PC-9 (cell line): ENCODE measurements around the gene TTC4. TPM values are rescaled to one million over a fixed set of nuclear protein-coding genes. Genes with fewer than 3 reads are reported as not detected.

Experiments used
- Bru-seq: library from RNA; stranded (reverse); fragments of 400-500 nt; gene quantifications from one replicate; lab custom pipeline; 2021; lab: Mats Ljungman, UMichigan
- BruChase-seq, 2 experiments: library from RNA; stranded (reverse); fragments of 400-500 nt; gene quantifications; one replicate each; lab custom pipeline; 2021; lab: Mats Ljungman, UMichigan
- BruUV-seq: library from RNA; stranded (reverse); fragments of 400-500 nt; replicated peaks from 2 replicates; lab custom pipeline; 2021; lab: Mats Ljungman, UMichigan
- CTCF ChIA-PET: fragments of 300-600 bp; sonication (Branson Sonifier 250); formaldehyde crosslinking; loops from one replicate; lab custom pipeline; 2022; ENCODE audit warnings: antibody characterized with exemption; lab: Charles Lee
- POLR2A ChIA-PET: fragments of 300-600 bp; sonication (Branson Sonifier 250); formaldehyde crosslinking; loops from one replicate; lab custom pipeline; 2022; ENCODE audit warnings: antibody characterized with exemption; ENCODE audit not compliant: unreplicated experiment; lab: Charles Lee
- DNase-seq, 2 experiments: peaks; one replicate each; pipeline versions ENCODE4 v3.0.0 to v3.0.0-alpha.2; 2015 to 2022; ENCODE audit warnings: mixed read lengths in 1 of 2
- H2AFZ ChIP-seq: fragments of 200-600 bp; sonication (generic); 2 replicates; pipeline ENCODE4 v1.8.1; 2017; ENCODE audit warnings: antibody characterized with exemption
- H3F3A ChIP-seq: fragments of 200-600 bp; sonication (generic); 2 replicates; pipeline ENCODE4 v1.8.1; 2017; ENCODE audit warnings: antibody characterized with exemption, mild to moderate bottlenecking, low read depth; ENCODE audit not compliant: insufficient read depth
- H3K27ac ChIP-seq: fragments of 200-600 bp; sonication (generic); 2 replicates; pipeline ENCODE4 v1.6.1; 2016; ENCODE audit warnings: mixed run types
- H3K27me3 ChIP-seq: fragments of 200-600 bp; sonication (generic); 2 replicates; pipeline ENCODE4 v1.6.1; 2016; ENCODE audit warnings: low read depth, mixed run types; ENCODE audit not compliant: insufficient read depth
- H3K36me3 ChIP-seq: fragments of 200-600 bp; sonication (generic); 2 replicates; pipeline ENCODE4 v1.6.1; 2016; ENCODE audit warnings: low read depth, mixed run types
- H3K4me1 ChIP-seq: fragments of 200-600 bp; sonication (generic); replicated peaks from 2 replicates; pipeline ENCODE4 v1.6.1; 2016; ENCODE audit warnings: mixed run types; ENCODE audit not compliant: insufficient read depth
- H3K4me2 ChIP-seq: fragments of 200-600 bp; sonication (generic); 2 replicates; pipeline ENCODE4 v1.6.1; 2017; ENCODE audit warnings: mixed run types
- H3K4me3 ChIP-seq: fragments of 200-600 bp; sonication (generic); 2 replicates; pipeline ENCODE4 v1.6.1; 2016; ENCODE audit warnings: mixed run types
- H3K79me2 ChIP-seq: fragments of 200-600 bp; sonication (generic); 2 replicates; pipeline ENCODE4 v1.6.1; 2017; ENCODE audit warnings: low read depth, mixed run types
- H3K9me2 ChIP-seq: fragments of 200-600 bp; sonication (generic); 2 replicates; pipeline ENCODE4 v1.8.1; 2017; ENCODE audit warnings: mild to moderate bottlenecking; ENCODE audit not compliant: insufficient read depth
- H3K9me3 ChIP-seq: fragments of 200-600 bp; sonication (generic); 2 replicates; pipeline ENCODE4 v1.8.1; 2016; ENCODE audit warnings: low read depth; ENCODE audit not compliant: insufficient read depth
- H4K20me1 ChIP-seq: fragments of 200-600 bp; sonication (generic); 2 replicates; pipeline ENCODE4 v1.8.1; 2017; ENCODE audit not compliant: insufficient read depth
- CTCF ChIP-seq: fragments of 200-600 bp; sonication (generic); conservative IDR thresholded peaks from 2 replicates; pipeline ENCODE4 v1.6.1; 2017; ENCODE audit warnings: mixed run types, antibody characterized with exemption, mild to moderate bottlenecking, moderate library complexity
- EZH2 ChIP-seq: fragments of 200-600 bp; sonication (generic); IDR thresholded peaks from 2 replicates; pipeline ENCODE4 v1.8.0; 2017; ENCODE audit warnings: antibody characterized with exemption, low read depth
- intact Hi-C: fragments of 100-400 bp; cut with micrococcal nuclease; formaldehyde crosslinking; loops from one replicate; pipeline ENCODE4 v1.10.0; 2022; ENCODE audit not compliant: unreplicated experiment
- long read RNA-seq: library from polyadenylated mRNA; stranded (forward); transcript quantifications from one replicate; pipeline ENCODE4 v2.0.0, GENCODE V29; 2022
- total RNA-seq: library from RNA; stranded (reverse); gene quantifications from 2 replicates; pipeline ENCODE4 v1.2.3, GENCODE V29; 2021

The TTC4 gene
- total RNA-seq (30.4 and 31.5 TPM in 2 replicates), Bru-seq, nascent RNA (percentile 78 among the genes with signal in this experiment), BruChase-seq, experiment 1, labeled RNA remaining after a 2-hour chase (percentile 89 among the genes with signal in this experiment), BruChase-seq, experiment 2, labeled RNA remaining after a 6-hour chase (percentile 92 among the genes with signal in this experiment)
- long read RNA-seq, transcript TTC4-201 (10 exons, 2,395 nt), result major isoform, 71 of 83 reads
- long read RNA-seq, partial matches to known transcripts, result 2 of 83 reads
- long read RNA-seq, other reads (novel, unspliced or antisense), result 10 of 83 reads

GRCh38 chr1:54715493-54716298 lies at the start of gene TTC4:
Gene TTC4, plus strand, starts transcription at chr1:54715861. Its CDS starts 48 bp downstream, at chr1:54715909.
- Histone ChIP-seq H3K27me3 (peaks cover 5% of the 10 kb centered on the region), H4K20me1 (no peaks in the 10 kb centered on the region), H3K9me2 (no peaks in the 10 kb centered on the region), H2AFZ (peak within 1 kb of the TSS; percentile 86), H3K4me1 (peaks cover 9% of the 10 kb centered on the region), H3K36me3 (peaks cover 12% of the 10 kb centered on the region), H3K79me2 (peaks cover 26% of the 10 kb centered on the region), H3K4me2 (peak within 1 kb of the TSS; percentile 82), H3K9me3 (no peaks in the 10 kb centered on the region), H3F3A (no peaks in the 10 kb centered on the region), H3K4me3 (peak within 1 kb of the TSS; percentile 82), H3K27ac (peak within 1 kb of the TSS; percentile 78)
- ChIA-PET CTCF (interaction anchor here (0.6 to 0.7 kb wide), 2 partner anchors 12 to 229 kb away, joined by 3 to 9 read pairs; no protein-coding TSS in a partner anchor), POLR2A (no interaction called here)
- peak; percentile 66 to 86 for DNase-seq
- BruUV-seq, result TSS peak; percentile 85
- TF ChIP-seq CTCF (no peak; the same call in 1 of the 2 replicates), EZH2 (no peak)
- intact Hi-C loops, result loop anchor here (1.0 to 5.0 kb wide), 2 partner anchors 82 to 662 kb away; partner anchors contain the start of genes TCEANC2 and TMEM59

GRCh38 chr1:54666333-54666732 lies 49.3 kb upstream of the TTC4 start:
- Histone ChIP-seq H3K9me2 (no peaks in the 10 kb centered on the region), H3F3A (no peaks in the 10 kb centered on the region), H2AFZ (no peak overlapping the region), H3K27me3 (no peaks in the 10 kb centered on the region), H3K36me3 (no peaks in the 10 kb centered on the region), H3K4me1 (no peaks in the 10 kb centered on the region), H3K4me3 (no peak overlapping the region), H4K20me1 (no peaks in the 10 kb centered on the region), H3K79me2 (no peaks in the 10 kb centered on the region), H3K9me3 (no peaks in the 10 kb centered on the region), H3K4me2 (no peak overlapping the region), H3K27ac (no peak overlapping the region)
- CTCF ChIA-PET, result interaction anchor here (0.7 kb wide), 1 partner anchor 350 kb away, joined by 4 read pairs; no protein-coding TSS in a partner anchor
- intact Hi-C loops, result loop anchor here (10.0 kb wide), 1 partner anchor 592 kb away; no protein-coding TSS in a partner anchor
- TF ChIP-seq EZH2 (no peak), CTCF (no peak)
- DNase-seq, result no peak
- BruUV-seq, result no TSS peak
- POLR2A ChIA-PET, result no interaction called here

GRCh38 chr1:54667797-54668196 lies 47.9 kb upstream of the TTC4 start:
- Histone ChIP-seq H3K4me2 (no peak overlapping the region), H3K4me1 (no peaks in the 10 kb centered on the region), H2AFZ (no peak overlapping the region), H3F3A (no peaks in the 10 kb centered on the region), H3K27ac (no peak overlapping the region), H3K36me3 (no peaks in the 10 kb centered on the region), H3K79me2 (no peaks in the 10 kb centered on the region), H4K20me1 (no peaks in the 10 kb centered on the region), H3K9me2 (no peaks in the 10 kb centered on the region), H3K9me3 (no peaks in the 10 kb centered on the region), H3K4me3 (no peak overlapping the region), H3K27me3 (no peaks in the 10 kb centered on the region)
- TF ChIP-seq CTCF (no peak), EZH2 (no peak)
- no TSS peak for BruUV-seq
- DNase-seq, result no peak
- POLR2A ChIA-PET, result no interaction called here
- intact Hi-C loops, result loop anchor here (10.0 kb wide), 1 partner anchor 593 kb away; no protein-coding TSS in a partner anchor
- CTCF ChIA-PET, result interaction anchor here (0.5 to 0.8 kb wide), 3 partner anchors 216 to 722 kb away, joined by 3 to 16 read pairs (median 4); partner anchors contain the start of gene LRRC42
